Activated CD4-positive, alpha-beta T cell treated with anti-CD3 and anti-CD28 coated beads, Interleukin-2, Interleukin-4, amounts not matched to agents 100 ng/mL and 50 ng/mL, durations not matched to agents 16 hours and 8 hours (primary cell): ENCODE results near the gene CLC.
"Not testable (repeated sequence)": the region's sequence is repeated elsewhere in the genome, so short reads cannot be mapped to it uniquely, and the experiment has no call there.

Experiments
- DNase-seq: peaks from one replicate; pipeline ENCODE4 v3.0.0-alpha.2; 2020; ENCODE audit warnings: low spot score

Gene CLC

DNA sequence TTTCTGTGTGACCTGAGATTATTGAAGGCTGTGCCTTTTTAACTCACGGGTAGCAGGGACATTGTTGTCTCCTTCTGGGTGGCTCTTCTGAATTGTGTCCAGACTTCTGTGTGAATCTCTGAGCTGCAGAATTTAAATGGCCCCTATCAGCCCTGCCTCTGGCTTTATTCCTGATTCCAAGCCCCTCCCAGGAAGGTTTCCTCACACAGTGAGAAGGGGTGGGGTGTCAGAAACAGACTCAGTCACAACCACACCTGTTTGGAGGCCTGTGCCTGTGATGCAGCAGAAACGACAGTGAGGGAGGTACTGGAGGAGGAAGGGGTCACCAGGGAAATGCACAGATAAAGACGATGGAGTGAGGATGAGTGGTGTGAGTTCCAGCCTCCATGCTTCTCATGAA is at the start of gene CLC:
Gene CLC, minus strand, starts transcription at position 139 of the 400 bp plus-strand sequence. Its CDS starts 77 bp downstream, at position 62.
- DNase-seq: no peak

- DNase-seq: no peak
Measured at GRCh38 chr19:39780894-39781293, 43.1 kb upstream of the CLC start.

- peak; percentile 87 for DNase-seq
Measured at GRCh38 chr19:39778763-39779162, 40.9 kb upstream of the CLC start, which contains the start of gene LEUTX. LEUTX (plus strand) TSS chr19:39778854; CDS start chr19:39778921, 67 bp downstream.

- DNase-seq: no peak
Measured at GRCh38 chr19:39768786-39769185, 31.0 kb upstream of the CLC start.

DNA sequence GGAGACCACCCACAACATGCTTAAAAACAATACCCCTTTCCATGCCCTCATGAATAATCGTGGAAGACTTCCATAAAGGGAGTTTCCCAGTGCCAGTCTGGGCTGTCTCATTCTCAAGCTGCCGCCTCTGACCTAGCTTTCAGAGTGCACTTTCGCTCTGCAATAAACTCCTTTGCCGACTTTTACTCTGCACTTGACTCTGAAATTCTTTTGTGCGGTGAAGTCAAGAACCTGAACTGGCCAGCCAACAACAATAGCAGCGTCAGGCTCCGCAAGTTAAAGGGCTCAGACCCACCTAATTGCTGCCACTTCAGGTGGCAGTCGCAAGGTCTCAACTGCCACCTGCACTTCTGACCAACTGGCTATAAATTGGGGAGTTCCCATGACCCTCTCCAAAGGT is 30.5 kb upstream of the CLC start:
- no peak for DNase-seq

- DNase-seq: peak; percentile 27
Measured at GRCh38 chr19:39765091-39766076, 27.6 kb upstream of the CLC start.

DNA sequence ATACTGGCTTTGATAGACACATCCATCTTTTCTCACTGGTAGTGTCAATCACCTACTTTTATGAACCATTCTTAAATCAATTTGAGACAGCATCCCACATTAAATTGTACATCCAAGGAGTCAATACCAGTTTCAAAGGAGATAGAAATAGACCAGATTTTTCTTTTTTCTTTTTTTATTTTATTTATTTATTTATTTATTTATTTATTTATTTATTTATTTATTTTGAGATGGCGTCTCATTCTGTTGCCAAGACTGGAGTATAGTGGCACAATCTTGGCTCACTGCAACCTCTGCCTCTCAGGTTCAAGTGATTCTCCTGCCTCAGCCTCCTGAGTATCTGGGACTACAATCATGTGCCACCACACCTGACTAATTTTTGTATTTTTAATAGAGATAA is 24.0 kb upstream of the CLC start:
- DNase-seq: not testable (repeated sequence)

GRCh38 chr19:39759457-39760184 is 21.8 kb upstream of the CLC start:
- DNase-seq: no peak

GRCh38 chr19:39754971-39755370 is 17.1 kb upstream of the CLC start:
- no peak for DNase-seq

- DNase-seq: no peak
Measured at GRCh38 chr19:39754544-39754943, 16.7 kb upstream of the CLC start.

- no peak for DNase-seq
Measured at GRCh38 chr19:39752795-39753194, 15.0 kb upstream of the CLC start.

GRCh38 chr19:39752390-39752789 is 14.6 kb upstream of the CLC start:
- no peak for DNase-seq

- no peak for DNase-seq
Measured at GRCh38 chr19:39749981-39750380, 12.2 kb upstream of the CLC start.

DNA sequence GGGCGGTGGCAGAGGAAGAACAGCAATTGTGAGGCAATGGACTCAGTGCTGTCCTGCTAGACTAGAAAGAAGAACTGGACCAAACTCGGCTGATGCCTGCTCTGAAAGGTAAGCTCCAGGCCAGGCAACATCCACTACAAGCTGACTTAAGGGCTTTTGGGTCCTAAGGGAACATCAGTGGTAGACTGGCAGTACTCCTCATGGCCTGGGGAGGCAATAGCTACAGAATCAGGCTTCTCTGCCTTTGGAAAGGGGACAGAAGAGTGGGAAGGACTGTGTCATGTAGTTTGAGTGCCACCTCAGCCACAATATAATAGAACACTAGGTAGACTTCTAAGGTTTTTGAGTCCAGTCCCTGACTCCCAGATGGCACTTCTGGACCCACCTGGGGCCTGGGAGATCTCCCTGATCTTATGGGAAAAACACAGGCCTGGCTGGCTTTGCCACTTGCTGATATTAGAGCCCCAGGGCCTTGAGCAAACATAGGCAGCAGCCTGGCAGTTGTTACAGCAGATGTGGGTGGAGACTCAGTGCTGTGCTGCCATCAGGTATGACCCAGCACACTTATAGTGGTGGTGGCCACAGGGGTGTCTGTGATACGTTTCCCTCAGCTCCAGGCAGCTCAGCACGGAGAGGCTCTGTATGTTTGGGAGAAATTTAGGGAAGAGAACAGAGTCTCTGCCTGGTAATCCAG is 9.2 kb upstream of the CLC start:
- no peak for DNase-seq

DNA sequence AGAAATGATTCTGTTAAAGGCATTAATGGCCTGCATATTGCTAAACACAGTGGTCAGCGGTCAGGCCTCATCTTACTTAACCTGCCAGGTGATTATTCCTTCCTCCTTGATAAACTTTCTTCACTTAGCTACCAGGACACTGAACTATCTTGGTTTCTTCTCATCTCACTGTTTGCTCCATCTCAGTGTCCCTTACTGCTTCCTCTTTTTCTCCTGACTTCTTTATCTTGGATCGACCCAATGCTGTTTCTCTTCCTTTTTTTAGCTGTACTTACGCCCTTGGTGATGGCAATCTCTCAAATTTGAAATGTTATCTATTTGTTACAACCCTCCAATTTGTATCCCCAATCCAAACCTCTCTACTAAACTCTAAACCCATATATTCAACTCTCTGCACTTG is 7.8 kb upstream of the CLC start:
- no peak for DNase-seq

DNA sequence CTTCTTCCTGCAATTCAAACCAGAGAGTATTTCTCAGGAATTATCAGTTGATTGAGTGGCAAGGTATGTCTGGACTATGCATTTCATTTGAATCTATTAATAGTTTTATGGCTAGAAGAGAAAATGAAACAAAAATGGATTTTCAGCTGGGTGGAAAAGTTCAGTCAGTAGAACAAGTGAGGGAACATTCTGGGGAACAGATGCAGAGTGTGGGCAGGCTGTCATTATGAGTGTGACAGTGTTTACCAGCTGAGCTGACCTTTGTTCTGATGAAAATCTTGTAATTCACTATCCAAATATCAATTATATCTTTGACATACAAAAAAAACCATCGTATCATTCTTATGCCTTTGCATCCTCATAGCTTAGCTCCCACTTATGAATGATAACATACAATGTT is 2.6 kb upstream of the CLC start:
- no peak for DNase-seq

DNA sequence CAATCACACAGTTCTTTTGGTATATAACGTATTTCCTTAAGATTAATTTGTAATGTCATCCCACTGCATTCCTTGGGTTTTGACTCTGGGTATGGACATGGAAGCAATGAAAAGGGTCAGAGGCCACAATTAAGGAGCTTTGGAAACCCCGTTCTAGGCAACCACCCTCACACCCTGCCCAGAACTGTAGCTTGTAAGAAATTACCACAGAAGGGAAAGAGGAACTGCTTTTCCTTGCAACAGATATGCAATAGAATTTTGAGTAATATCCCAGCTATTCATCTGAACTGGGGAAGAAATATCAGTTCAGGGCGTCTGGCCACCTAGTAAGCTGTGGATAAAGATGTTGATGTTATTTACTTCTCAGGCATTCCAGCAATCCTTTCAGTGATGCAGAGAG is 985 bp upstream of the CLC start:
- no peak for DNase-seq

- no peak for DNase-seq
Measured at GRCh38 chr19:39737351-39737750, 478 bp downstream of the CLC start.

GRCh38 chr19:39736088-39736487 is 1.7 kb downstream of the CLC start:
- no peak for DNase-seq

- no peak for DNase-seq
Measured at GRCh38 chr19:39735688-39736087, 2.1 kb downstream of the CLC start.

DNA sequence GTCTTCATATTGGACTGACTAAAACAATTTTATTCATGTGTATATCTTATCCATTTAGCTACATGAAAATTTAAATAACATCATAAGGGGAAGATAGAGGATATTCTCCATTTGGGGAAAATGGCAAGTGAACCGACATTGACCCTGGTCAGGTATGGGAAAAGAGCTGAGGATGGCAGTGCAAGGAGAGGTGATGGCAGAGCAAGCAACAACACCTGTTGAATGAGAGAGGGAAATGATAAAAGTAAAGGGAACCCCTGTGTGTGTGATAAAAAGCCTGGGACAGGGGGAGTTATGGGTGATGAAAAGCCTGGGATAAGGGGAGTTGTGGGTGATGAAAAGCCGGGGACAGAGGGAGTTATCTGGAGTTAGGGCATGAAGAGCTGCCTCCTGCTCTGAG is 4.0 kb downstream of the CLC start:
- no peak for DNase-seq

- DNase-seq: no peak
Measured at GRCh38 chr19:39731685-39732084, 6.1 kb downstream of the CLC start.
